GM18520 (cell line): Measurements from ENCODE around the gene ZNF467.

Experiments
- ATAC-seq: cut with Tn5 transposase; IDR thresholded peaks from one replicate; pipeline ENCODE4 v1.9.1; 2021; ENCODE audit not compliant: unreplicated experiment

The ZNF467 gene

GRCh38 chr7:149716007-149716931 lies 57.1 kb downstream of the ZNF467 start:
- ATAC-seq, result no peak

- no peak for ATAC-seq
Observed at GRCh38 chr7:149715476-149715875, 57.9 kb downstream of the ZNF467 start.

- no peak for ATAC-seq
Observed at GRCh38 chr7:149714910-149715471, 58.4 kb downstream of the ZNF467 start.
